ENCODE data around the gene COL16A1. TPM values are rescaled to one million over a fixed set of nuclear protein-coding genes. Genes with fewer than 3 reads are reported as not detected.
A peak's percentile ranks its signal among the peaks of the same experiment; 100 is the strongest.

COL16A1 gene
- total RNA-seq, 4 donors from 2014 or later = 147 to 311 (median 212) TPM

DNA sequence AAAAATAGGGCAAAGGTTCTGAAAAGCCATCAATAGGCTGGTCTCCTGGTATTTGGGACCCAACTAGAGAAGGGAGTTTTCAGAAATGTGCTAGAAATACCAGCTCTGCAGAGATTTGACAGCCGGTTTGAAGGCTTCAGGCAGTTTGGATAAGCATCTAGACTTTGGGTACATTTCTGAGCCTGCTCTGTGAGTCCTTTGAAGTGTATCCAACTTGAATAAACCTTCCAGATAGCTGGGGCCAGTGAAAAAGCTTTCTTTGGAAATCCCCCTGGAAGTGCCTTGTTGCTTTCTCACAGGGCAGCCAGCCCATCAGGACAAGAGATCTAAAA, 52.8 kb downstream of the COL16A1 start:
- Histone ChIP-seq H3K27me3 (no peaks in the 10 kb centered on the region), H3K36me3 (peaks cover 0 to 51% (median 0%) of the 10 kb centered on the region in 3 donors), H3K4me3 (no peak overlapping the region), H3K4me1 (peaks cover 0 to 43% (median 0%) of the 10 kb centered on the region in 4 donors), H3K9me3 (no peaks in the 10 kb centered on the region), H3K27ac (peak overlapping the region in 1 of 4 donors; percentile 1)
- no peak for DNase-seq (ENCODE audit: low spot score in 2 of 2)
- TF ChIP-seq, protein P1, sequence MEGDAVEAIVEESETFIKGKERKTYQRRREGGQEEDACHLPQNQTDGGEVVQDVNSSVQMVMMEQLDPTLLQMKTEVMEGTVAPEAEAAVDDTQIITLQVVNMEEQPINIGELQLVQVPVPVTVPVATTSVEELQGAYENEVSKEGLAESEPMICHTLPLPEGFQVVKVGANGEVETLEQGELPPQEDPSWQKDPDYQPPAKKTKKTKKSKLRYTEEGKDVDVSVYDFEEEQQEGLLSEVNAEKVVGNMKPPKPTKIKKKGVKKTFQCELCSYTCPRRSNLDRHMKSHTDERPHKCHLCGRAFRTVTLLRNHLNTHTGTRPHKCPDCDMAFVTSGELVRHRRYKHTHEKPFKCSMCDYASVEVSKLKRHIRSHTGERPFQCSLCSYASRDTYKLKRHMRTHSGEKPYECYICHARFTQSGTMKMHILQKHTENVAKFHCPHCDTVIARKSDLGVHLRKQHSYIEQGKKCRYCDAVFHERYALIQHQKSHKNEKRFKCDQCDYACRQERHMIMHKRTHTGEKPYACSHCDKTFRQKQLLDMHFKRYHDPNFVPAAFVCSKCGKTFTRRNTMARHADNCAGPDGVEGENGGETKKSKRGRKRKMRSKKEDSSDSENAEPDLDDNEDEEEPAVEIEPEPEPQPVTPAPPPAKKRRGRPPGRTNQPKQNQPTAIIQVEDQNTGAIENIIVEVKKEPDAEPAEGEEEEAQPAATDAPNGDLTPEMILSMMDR (IDR thresholded peaks at IDR 0.05) = no peak
- no peak for TF ChIP-seq POLR2A (IDR thresholded peaks at IDR 0.05)
- TF ChIP-seq EP300 (IDR thresholded peaks at IDR 0.05) = no peak
- WGBS, 2 donors = 38 to 40% methylated on average over 1 of the region's 1 CpG

- Histone ChIP-seq H3K27me3 (no peaks in the 10 kb centered on the region), H3K36me3 (peaks cover 0 to 45% (median 0%) of the 10 kb centered on the region in 3 donors), H3K27ac (peak overlapping the region in 1 of 4 donors; percentile 1), H3K4me3 (no peak overlapping the region), H3K9me3 (no peaks in the 10 kb centered on the region), H3K4me1 (peaks cover 0 to 49% (median 3%) of the 10 kb centered on the region in 4 donors)
- no peak for DNase-seq (ENCODE audit: low spot score in 2 of 2)
- no peak for TF ChIP-seq EP300 (IDR thresholded peaks at IDR 0.05)
- no peak for TF ChIP-seq POLR2A (IDR thresholded peaks at IDR 0.05)
- TF ChIP-seq, protein P1 (IDR thresholded peaks at IDR 0.05) = no peak
- WGBS, 2 donors = 58 to 64% methylated on average over 9 of the region's 9 CpGs
Measured at GRCh38 chr1:31650161-31651088, 53.4 kb downstream of the COL16A1 start.

GRCh38 chr1:31648641-31649357, 55.0 kb downstream of the COL16A1 start:
- Histone ChIP-seq H3K4me3 (no peak overlapping the region), H3K27me3 (no peaks in the 10 kb centered on the region), H3K9me3 (no peaks in the 10 kb centered on the region), H3K4me1 (peaks cover 0 to 55% (median 9%) of the 10 kb centered on the region in 4 donors), H3K27ac (peak overlapping the region in 2 of 4 donors; percentile 51 to 64), H3K36me3 (peaks cover 0 to 30% (median 0%) of the 10 kb centered on the region in 3 donors)
- no peak for DNase-seq (ENCODE audit: low spot score in 2 of 2)
- TF ChIP-seq, protein P1 (IDR thresholded peaks at IDR 0.05) = no peak
- TF ChIP-seq POLR2A (IDR thresholded peaks at IDR 0.05) = no peak
- peak in 1 of 2 donors; percentile 23 for TF ChIP-seq EP300 (IDR thresholded peaks at IDR 0.05)
- 37 to 56% methylated on average over 9 of the region's 9 CpGs for WGBS, 2 donors

DNA sequence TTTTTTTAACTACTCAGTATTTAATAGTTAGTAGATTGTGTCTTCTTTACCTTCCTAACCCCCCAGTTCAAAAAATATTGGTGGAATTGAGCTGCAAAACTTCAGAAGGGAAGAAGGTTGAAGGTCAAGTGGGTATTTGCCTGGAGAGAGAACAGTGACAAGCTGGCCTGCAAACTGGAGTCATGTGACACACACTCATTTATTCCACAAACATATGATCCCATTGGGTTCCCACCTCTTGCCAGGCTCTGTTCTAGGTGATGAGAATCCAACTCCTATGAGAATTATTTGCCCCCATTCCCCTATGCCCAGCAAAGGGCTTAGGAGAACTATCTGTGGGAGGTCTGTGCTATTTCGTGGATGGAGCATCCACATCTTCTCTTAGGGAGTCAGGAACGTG, 55.6 kb downstream of the COL16A1 start:
- Histone ChIP-seq H3K27me3 (no peaks in the 10 kb centered on the region), H3K9me3 (no peaks in the 10 kb centered on the region), H3K4me1 (peaks cover 0 to 61% (median 15%) of the 10 kb centered on the region in 4 donors), H3K36me3 (peaks cover 0 to 24% (median 0%) of the 10 kb centered on the region in 3 donors), H3K27ac (peak overlapping the region in 2 of 4 donors; percentile 51 to 64), H3K4me3 (no peak overlapping the region)
- no peak for DNase-seq (ENCODE audit: low spot score in 2 of 2)
- 39 to 63% methylated on average over 2 of the region's 2 CpGs for WGBS, 2 donors
- TF ChIP-seq POLR2A (IDR thresholded peaks at IDR 0.05) (no peak), EP300 (IDR thresholded peaks at IDR 0.05) (peak in 1 of 2 donors; percentile 15)
- TF ChIP-seq, protein P1 (IDR thresholded peaks at IDR 0.05) = no peak

Data from tibial nerve (tissue), 4 donors.